SH-SY5Y (cell line): ENCODE measurements around the gene LHX8.

Experiments
- GATA2 ChIP-seq: IDR thresholded peaks from 2 replicates; pipeline ENCODE4 v1.6.1; 2011; ENCODE audit warnings: mild to moderate bottlenecking, low read depth, low read length
- GATA3 ChIP-seq: IDR thresholded peaks from 2 replicates; pipeline ENCODE4 v1.6.1; 2011; ENCODE audit warnings: low read depth, mild to moderate bottlenecking, low read length, moderate library complexity

DNA sequence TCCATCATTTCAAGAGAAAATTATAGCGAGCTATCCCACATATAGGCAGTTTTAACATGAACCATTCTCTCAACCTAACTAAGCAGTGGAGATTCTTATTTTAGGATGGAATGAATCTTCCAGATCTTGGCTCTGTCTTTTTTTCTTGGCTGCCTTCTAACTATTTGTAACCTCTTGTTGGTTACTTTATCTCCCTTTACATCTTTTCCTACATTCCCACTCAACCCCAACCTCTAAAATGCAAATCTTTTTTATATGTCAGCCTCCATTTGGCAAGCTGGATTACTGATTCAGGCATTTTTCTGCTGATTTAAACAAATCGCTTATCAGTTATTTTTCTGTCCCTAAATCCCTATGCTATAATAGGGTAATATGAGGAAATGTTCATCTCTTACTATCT is 46.9 kb upstream of the LHX8 start:
- no peak for TF ChIP-seq GATA3
- TF ChIP-seq GATA2 = no peak
